RWPE1 (cell line): Measurements from ENCODE around the gene KRT34.
"Not testable (repeated sequence)": the region's sequence is repeated elsewhere in the genome, so short reads cannot be mapped to it uniquely, and the experiment has no call there.

Experiments used
- CTCF ChIA-PET: fragments of 350-600 bp; sonication (Branson Sonifier 250); formaldehyde crosslinking; extraction: SDS; loops from one replicate; lab custom pipeline; 2021; lab: Yijun Ruan, JAX
- POLR2A ChIA-PET: fragments of 400-600 bp; formaldehyde crosslinking; extraction: SDS; loops from one replicate; lab custom pipeline; 2020; ENCODE audit warnings: antibody characterized with exemption; ENCODE audit not compliant: low non-redundant PET; lab: Yijun Ruan, JAX
- DNase-seq: peaks from one replicate; pipeline ENCODE4 v3.0.0; 2012; ENCODE audit warnings: low spot score
- H3K27ac ChIP-seq: fragments of 450-650 bp; 2 replicates; pipeline ENCODE4 v1.5.1; 2017
- TF ChIP-seq, protein P1 (sequence below): fragments of 450-650 bp; conservative IDR thresholded peaks from 2 replicates; pipeline ENCODE4 v1.5.1; 2017; ENCODE audit warnings: low read depth, mild to moderate bottlenecking

KRT34 gene

DNA sequence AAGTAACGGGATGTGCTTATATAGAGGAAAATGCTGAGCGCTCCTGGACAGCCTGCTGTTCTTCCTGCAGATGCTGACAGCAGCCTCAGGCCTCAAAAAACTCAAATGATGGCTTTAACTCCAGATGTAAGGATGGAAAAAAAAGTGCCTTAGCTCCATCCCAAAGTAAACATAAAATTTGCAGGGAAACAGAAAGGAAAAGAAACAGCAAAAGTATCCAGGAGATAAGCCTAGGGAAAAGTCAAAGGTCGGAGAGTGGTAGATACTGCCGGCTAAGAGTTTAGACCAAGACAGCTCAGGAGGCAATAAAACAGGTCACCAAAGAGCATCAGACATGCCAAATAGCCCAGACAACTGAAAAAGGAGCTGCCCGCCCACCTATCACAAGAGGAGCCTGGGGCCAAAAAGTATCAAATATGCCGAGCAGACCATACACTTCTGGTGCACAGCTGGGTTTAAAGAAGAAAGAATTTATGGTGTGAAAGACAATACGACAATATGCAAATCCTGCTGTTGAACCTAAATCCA, 8.4 kb upstream of the KRT34 start:
- ChIA-PET POLR2A (no interaction called here), CTCF (interaction anchor here (0.6 to 0.7 kb wide), 2 partner anchors 16 to 144 kb away, joined by 3 to 4 read pairs; no protein-coding TSS in a partner anchor)
- no peak overlapping the region for H3K27ac ChIP-seq
- no peak for DNase-seq
- TF ChIP-seq, protein P1, sequence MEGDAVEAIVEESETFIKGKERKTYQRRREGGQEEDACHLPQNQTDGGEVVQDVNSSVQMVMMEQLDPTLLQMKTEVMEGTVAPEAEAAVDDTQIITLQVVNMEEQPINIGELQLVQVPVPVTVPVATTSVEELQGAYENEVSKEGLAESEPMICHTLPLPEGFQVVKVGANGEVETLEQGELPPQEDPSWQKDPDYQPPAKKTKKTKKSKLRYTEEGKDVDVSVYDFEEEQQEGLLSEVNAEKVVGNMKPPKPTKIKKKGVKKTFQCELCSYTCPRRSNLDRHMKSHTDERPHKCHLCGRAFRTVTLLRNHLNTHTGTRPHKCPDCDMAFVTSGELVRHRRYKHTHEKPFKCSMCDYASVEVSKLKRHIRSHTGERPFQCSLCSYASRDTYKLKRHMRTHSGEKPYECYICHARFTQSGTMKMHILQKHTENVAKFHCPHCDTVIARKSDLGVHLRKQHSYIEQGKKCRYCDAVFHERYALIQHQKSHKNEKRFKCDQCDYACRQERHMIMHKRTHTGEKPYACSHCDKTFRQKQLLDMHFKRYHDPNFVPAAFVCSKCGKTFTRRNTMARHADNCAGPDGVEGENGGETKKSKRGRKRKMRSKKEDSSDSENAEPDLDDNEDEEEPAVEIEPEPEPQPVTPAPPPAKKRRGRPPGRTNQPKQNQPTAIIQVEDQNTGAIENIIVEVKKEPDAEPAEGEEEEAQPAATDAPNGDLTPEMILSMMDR = no peak

DNA sequence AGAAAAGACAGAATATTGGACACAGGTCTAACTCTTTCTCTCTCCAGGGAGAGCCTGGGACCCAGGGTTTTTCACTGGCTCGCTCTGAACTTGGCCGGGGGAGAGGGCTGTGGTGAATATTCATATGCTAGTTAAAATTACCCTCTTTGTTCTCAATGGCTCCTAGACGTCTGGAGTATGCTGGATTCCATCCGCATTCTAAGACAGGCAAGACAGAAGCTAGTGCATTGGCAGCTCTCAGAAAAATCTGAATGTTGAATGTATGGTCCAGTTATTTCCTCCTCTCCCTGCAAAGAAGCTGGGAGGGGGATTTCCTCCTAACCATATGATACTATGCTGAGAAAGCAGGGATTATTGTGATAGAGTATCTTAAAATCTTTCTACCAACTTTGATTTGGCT, 5.6 kb upstream of the KRT34 start:
- ChIA-PET POLR2A (no interaction called here), CTCF (no interaction called here)
- TF ChIP-seq, protein P1 = no peak
- no peak for DNase-seq
- no peak overlapping the region for H3K27ac ChIP-seq

DNA sequence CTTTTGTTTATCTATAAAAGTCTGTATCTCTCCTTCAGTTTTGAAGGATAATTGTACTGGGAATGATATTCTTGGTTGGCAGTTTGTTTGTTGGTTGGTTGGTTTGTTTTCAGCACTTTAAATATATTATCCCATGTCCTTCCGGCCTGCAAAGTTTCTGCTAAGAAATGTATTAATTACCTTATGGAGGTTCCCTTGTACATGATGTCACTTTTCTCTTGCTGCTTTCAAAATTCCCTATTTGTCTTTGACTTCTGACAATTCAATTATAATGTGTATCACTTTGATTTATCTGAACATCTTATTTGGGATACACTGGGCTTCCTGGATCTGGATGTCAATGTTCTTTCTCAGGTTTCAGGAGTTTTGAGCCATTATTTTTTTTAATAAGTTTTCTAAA, 4.1 kb upstream of the KRT34 start:
- no peak for DNase-seq
- TF ChIP-seq, protein P1 = no peak
- ChIA-PET POLR2A (no interaction called here), CTCF (no interaction called here)
- H3K27ac ChIP-seq = no peak overlapping the region

DNA sequence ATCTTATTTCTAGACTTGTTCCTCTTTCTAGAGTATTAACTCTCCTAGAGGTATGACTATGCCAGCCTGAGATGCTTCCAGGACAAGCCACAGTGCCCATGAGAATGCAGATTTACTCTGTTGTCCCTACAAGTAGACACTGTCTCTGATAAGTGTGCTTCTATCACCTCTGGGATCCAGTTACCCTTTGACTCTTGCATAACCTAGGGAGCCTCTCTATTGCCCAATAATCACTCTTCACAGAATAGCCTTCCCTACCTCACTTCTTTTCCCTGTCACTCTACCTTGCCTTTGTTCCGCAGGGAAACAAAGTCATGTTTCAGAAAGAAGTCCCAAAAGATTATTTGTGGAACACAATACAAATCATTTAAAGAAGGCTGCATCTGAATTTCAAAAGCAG, 1.6 kb upstream of the KRT34 start:
- no peak overlapping the region for H3K27ac ChIP-seq
- TF ChIP-seq, protein P1 = no peak
- POLR2A ChIA-PET = no interaction called here
- CTCF ChIA-PET = no interaction called here
- no peak for DNase-seq

DNA sequence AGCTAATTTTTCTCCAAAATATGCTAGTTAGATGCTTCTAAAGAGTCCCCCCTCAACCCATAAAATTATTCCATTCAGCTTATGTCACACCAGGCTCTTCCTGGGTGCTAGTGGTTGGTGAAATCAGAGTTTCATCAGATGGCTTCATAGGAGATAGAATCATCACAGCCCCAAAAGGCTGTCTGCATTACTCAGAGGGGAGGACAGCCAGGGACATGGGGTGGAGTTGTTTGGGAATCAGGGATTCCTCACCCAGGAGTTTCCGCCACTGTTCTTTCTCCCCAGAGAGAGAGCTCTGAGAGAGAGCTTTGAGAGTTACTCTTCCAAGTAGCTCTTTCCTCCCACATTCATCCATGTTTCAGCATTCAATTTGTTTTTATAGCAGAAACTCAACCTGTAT, 288 bp upstream of the KRT34 start:
- TF ChIP-seq, protein P1 = no peak
- POLR2A ChIA-PET = no interaction called here
- CTCF ChIA-PET = no interaction called here

DNA sequence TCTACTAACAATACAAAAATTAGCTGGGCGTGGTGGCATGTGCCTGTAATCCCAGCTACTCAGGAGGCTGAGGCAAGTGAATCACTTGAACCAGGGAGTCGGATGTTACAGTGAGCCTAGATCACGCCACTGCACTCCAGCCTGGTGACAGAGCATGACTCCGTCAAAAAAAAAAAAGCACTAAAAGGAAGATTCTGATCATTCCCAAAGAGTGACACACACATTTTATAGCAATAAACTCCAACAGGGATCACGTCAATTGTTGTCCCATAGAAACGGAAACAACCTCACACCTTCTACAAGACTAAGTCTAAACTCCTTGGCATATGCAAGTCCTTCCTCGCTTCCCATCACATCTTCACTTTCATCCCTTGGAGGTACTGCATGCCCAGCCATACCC, 2.0 kb downstream of the KRT34 start:
- peak; percentile 62 for DNase-seq
- peak overlapping the region; percentile 49; the same call in 1 of the 2 replicates for H3K27ac ChIP-seq
- CTCF ChIA-PET = not testable (repeated sequence)
- POLR2A ChIA-PET = interaction anchor here (0.7 kb wide), 1 partner anchor 16 kb away, joined by 4 read pairs; no protein-coding TSS in a partner anchor

More for the DNA sequence above, 288 bp upstream of the KRT34 start:
- no peak overlapping the region for H3K27ac ChIP-seq
- no peak for DNase-seq

DNA sequence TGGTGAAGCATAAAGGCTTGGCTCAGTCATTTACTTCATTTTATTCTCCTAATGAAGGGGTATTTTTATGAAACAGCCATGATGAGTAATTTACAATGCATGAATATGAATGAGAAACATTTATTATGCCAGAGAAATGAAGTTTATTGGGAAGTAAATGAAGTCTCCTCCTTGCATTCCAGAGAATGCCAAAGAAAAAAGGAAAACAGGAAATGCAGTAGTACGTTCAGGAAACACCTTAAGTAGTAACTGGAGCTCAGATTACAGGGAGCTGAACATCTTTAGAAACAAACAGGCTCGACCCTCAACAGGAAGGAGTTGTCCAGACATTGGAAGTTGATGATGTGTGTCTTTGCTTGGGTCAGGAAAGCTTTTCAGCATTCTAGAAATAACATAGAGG, 4.6 kb downstream of the KRT34 start:
- ChIA-PET CTCF (interaction anchor here (0.6 kb wide), 2 partner anchors 20 to 330 kb away, joined by 3 to 4 read pairs; partner anchors contain the start of genes KRT31 and KRTAP2-1), POLR2A (no interaction called here)
- TF ChIP-seq, protein P1 = no peak
- no peak overlapping the region for H3K27ac ChIP-seq
- DNase-seq = no peak
